COLO829 (cell line): Measurements from ENCODE around the gene FLNC.

ENCODE experiments used
- DNase-seq: peaks from one replicate; pipeline ENCODE4 v3.0.0; 2012; ENCODE audit warnings: low spot score

FLNC gene

GRCh38 chr7:128894101-128894440, 63.9 kb downstream of the FLNC start:
- no peak for DNase-seq

- no peak for DNase-seq
Measured at GRCh38 chr7:128895320-128895719, 65.1 kb downstream of the FLNC start.

- DNase-seq = no peak
Measured at GRCh38 chr7:128899392-128899791, 69.2 kb downstream of the FLNC start.

GRCh38 chr7:128900237-128900636, 70.0 kb downstream of the FLNC start:
- DNase-seq = no peak

- DNase-seq = peak; percentile 66
Measured at GRCh38 chr7:128902761-128903585, 72.8 kb downstream of the FLNC start.

GRCh38 chr7:128903621-128904361, 73.6 kb downstream of the FLNC start:
- no peak for DNase-seq

- peak; percentile 94 for DNase-seq
Measured at GRCh38 chr7:128904381-128905197, 74.4 kb downstream of the FLNC start.

- DNase-seq = no peak
Measured at GRCh38 chr7:128906001-128906765, 76.0 kb downstream of the FLNC start.

GRCh38 chr7:128906766-128907559, 76.8 kb downstream of the FLNC start:
- DNase-seq = no peak
